Spleen (tissue), 13 donors: ENCODE results near the gene PTPRM. TPM values are rescaled to one million over a fixed set of nuclear protein-coding genes. Genes with fewer than 3 reads are reported as not detected.

Experiments
- DNase-seq: peaks from one replicate; pipeline ENCODE4 v3.0.0-alpha.2; 2020
- H3K27ac ChIP-seq, 8 donors: fragments of 200-600 bp; sonication (generic) in 7 of 8; 1 replicate in 4 of 8; 2 replicates in 4 of 8; pipeline versions ENCODE4 v1.5.0 to v1.8.0; 2016 to 2021; ENCODE audit warnings: inconsistent platforms in 4 of 8, mild to moderate bottlenecking in 4 of 8, moderate library complexity in 1 of 8
- H3K27me3 ChIP-seq, 7 donors: fragments of 200-600 bp; sonication (generic) in 6 of 7; replicated peaks in 1 of 7; 1 replicate in 4 of 7; 2 replicates in 3 of 7; pipeline versions ENCODE4 v1.5.0 to v1.8.0; 2016 to 2021; ENCODE audit warnings: inconsistent platforms in 3 of 7, mild to moderate bottlenecking in 1 of 7
- H3K36me3 ChIP-seq, 6 donors: fragments of 200-600 bp; sonication (generic) in 5 of 6; 1 replicate in 4 of 6; 2 replicates in 2 of 6; pipeline versions ENCODE4 v1.5.0 to v1.8.0; 2016 to 2021; ENCODE audit warnings: inconsistent platforms in 2 of 6
- H3K4me1 ChIP-seq, 6 donors: fragments of 200-600 bp; sonication (generic) in 5 of 6; 1 replicate in 3 of 6; 2 replicates in 3 of 6; pipeline versions ENCODE4 v1.5.0 to v1.8.0; 2016 to 2021; ENCODE audit warnings: inconsistent platforms in 3 of 6
- H3K4me3 ChIP-seq, 8 donors: fragments of 200-600 bp; sonication (generic) in 7 of 8; 1 replicate in 4 of 8; 2 replicates in 4 of 8; pipeline versions ENCODE4 v1.5.0 to v1.8.0; 2016 to 2021; ENCODE audit warnings: inconsistent platforms in 4 of 8, mild to moderate bottlenecking in 4 of 8, moderate library complexity in 2 of 8
- H3K9me3 ChIP-seq, 8 donors: fragments of 200-600 bp; sonication (generic) in 7 of 8; 1 replicate in 4 of 8; 2 replicates in 4 of 8; pipeline versions ENCODE4 v1.5.0 to v1.8.0; 2016 to 2021; ENCODE audit warnings: inconsistent platforms in 4 of 8
- CTCF ChIP-seq, 11 experiments: fragments of 200-600 bp in 7 of 11; fragments of 450-650 bp in 4 of 11; sonication (generic) in 4 of 11; IDR thresholded peaks in 8 of 11; conservative IDR thresholded peaks in 3 of 11; 1 replicate in 7 of 11; 2 replicates in 4 of 11; pipeline versions ENCODE4 v1.4.0 to v1.8.0; 2016 to 2021; ENCODE audit warnings: antibody characterized with exemption in 11 of 11, inconsistent platforms in 4 of 11, mild to moderate bottlenecking in 1 of 11
- POLR2A ChIP-seq, 3 donors: fragments of 450-650 bp; IDR thresholded peaks; one replicate each; pipeline ENCODE4 v1.5.1; 2017; ENCODE audit warnings: antibody characterized with exemption in 3 of 3, mild to moderate bottlenecking in 1 of 3
- POLR2AphosphoS5 ChIP-seq, 3 donors: sonication (generic); formaldehyde crosslinking; IDR thresholded peaks; one replicate each; pipeline ENCODE4 v1.5.1; 2017; ENCODE audit warnings: antibody characterized with exemption in 3 of 3
- WGBS, 5 donors: extraction: QIAGEN DNeasy Blood & Tissue Kit in 3 of 5; methylation state at CpG; one replicate each; pipeline versions ENCODE4 v1.1.5 to v1.1.7; 2013 to 2018; 5-methylcytosine and 5-hydroxymethylcytosine counted together
- intact Hi-C: fragments of 100-400 bp; cut with DNase I; formaldehyde crosslinking; loops from one replicate; pipeline ENCODE4 v1.15.0; 2023; ENCODE audit warnings: low total_unique reads
- long read RNA-seq, 2 donors: transcript quantifications; one replicate each; lab custom pipeline, GENCODE V29; 2026
- polyA plus RNA-seq, 3 donors: library from polyadenylated mRNA; stranded (reverse); fragments of 200-250 nt; gene quantifications; one replicate each; pipeline ENCODE4 v1.2.1, GENCODE V29; 2013
- total RNA-seq, 7 donors: library from RNA; depleted of rRNA in 3 of 7; stranded (reverse); fragments of >200 nt in 3 of 7; fragmentation: NEBNext Ultra II Directional in 4 of 7; extraction: Animal tissue kit (Norgen Biotek cat#: 25700) in 4 of 7; gene quantifications; one replicate each; pipeline versions ENCODE4 v1.1.0 to v1.2.1, GENCODE V29; 2016 to 2021
- donor health status: healthy with polysubstance abuse.
- donor health status: DM: no; HTN: no; CAD: no; lungs with moderate emphysema.
- donor health status: DM: no; HTN: no; CAD: no.
- donor health status: Bipolar disorder and iron deficiency.
- donor health status: healthy.
- donor health status: DM: no; HTN: no; CAD: no.
- donor health status: DM: yes; HTN: yes; CAD: no.

Gene PTPRM
- 10 to 100 TPM; 44.2 to 97.8 (median 69.9) TPM for total RNA-seq
- 10 to 100 TPM; 23.5 to 28.3 (median 24.1) TPM for polyA plus RNA-seq
- long read RNA-seq, donor 1, partial matches to known transcripts, result 11 of 11 reads
- long read RNA-seq, donor 1, other reads (novel, unspliced or antisense), result 0 of 11 reads
- long read RNA-seq, donor 2, partial matches to known transcripts, result 6 of 6 reads
- long read RNA-seq, donor 2, other reads (novel, unspliced or antisense), result 0 of 6 reads

DNA sequence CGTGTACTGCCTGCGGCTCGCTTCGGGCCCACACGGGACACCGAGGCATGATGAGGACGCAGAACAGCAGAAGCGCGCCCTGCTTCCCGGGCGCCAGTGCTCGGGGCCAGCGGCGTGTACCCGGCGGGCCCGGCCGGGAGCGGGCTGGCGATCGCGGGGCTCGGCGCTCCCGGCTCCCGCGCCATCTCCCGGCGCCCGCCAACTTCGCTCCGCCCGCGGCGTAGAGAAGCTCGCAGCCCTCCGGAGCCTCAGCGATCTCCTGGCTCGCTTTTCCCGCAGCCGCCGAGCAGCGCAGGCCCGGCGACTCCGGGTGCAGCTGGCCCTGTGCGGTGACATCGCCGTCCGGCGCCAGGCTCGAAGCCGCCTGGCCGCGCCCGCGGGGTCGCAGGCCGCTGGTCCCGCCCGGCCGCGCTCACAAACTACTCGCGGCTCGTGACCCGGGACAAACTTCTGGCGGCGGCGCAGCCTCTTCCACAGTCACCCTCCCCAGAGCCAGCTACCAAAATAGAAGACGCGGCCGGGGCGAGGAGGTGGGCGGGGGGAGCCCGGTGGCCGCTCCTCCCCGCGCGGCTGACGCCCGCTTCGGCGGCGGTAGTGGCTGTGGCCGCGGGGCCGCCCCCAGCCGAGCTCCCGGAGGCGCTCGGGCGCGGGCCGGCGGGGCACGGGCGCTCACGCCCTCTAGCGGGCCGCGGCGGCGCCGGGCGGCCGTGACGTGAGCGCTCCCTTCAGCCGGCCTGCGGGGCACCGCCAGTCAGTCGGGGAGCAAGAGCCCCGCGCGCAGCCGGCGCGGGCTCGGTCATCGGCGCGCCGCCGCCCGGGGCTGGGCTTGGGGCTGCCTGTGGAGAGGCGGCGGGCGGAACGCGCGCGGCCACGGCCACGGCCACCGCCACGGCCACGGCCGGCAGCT, at the start of gene PTPRM:
Gene PTPRM (plus strand): TSS at position 750 of the 907 bp plus-strand sequence. CDS start 503 bp downstream, outside the sequence.
- intact Hi-C loops, result loop anchor here (5.0 kb wide), 1 partner anchor 295 kb away; no protein-coding TSS in a partner anchor
- peak within 1 kb of the TSS; percentile 85 to 97 (median 90) for H3K27ac ChIP-seq
- TF ChIP-seq POLR2A (IDR thresholded peaks at IDR 0.05), result peak in 1 of 3 donors; percentile 57
- TF ChIP-seq CTCF (IDR thresholded peaks at IDR 0.05 in 8 of 11, conservative IDR thresholded peaks at IDR 0.05 in 3 of 11), result peak in 4 of 11 experiments; percentile 22 to 49 (median 41)
- peak; percentile 52 to 79 (median 67) for TF ChIP-seq POLR2AphosphoS5 (IDR thresholded peaks at IDR 0.05)
- 0 to 3% (median 0%) methylated on average over 33 to 139 of the region's 139 CpGs for WGBS, 5 donors
- peaks cover 0 to 69% (median 24%) of the 10 kb centered on the region in 7 donors for H3K27me3 ChIP-seq
- H3K4me3 ChIP-seq, result peak within 1 kb of the TSS; percentile 53 to 83 (median 60)
- H3K9me3 ChIP-seq, result no peaks in the 10 kb centered on the region
- peak; percentile 90 for DNase-seq
- H3K4me1 ChIP-seq, result peaks cover 7 to 45% (median 31%) of the 10 kb centered on the region in 6 donors
- no peaks in the 10 kb centered on the region for H3K36me3 ChIP-seq

GRCh38 chr18:7517852-7518251, 49.3 kb upstream of the PTPRM start:
- 81 to 86% (median 84%) methylated on average over 4 of the region's 4 CpGs for WGBS, 5 donors
- Histone ChIP-seq H3K27me3 (no peaks in the 10 kb centered on the region), H3K4me3 (no peak overlapping the region), H3K4me1 (no peaks in the 10 kb centered on the region), H3K36me3 (no peaks in the 10 kb centered on the region), H3K9me3 (no peaks in the 10 kb centered on the region), H3K27ac (no peak overlapping the region)
- TF ChIP-seq POLR2AphosphoS5 (IDR thresholded peaks at IDR 0.05) (no peak), POLR2A (IDR thresholded peaks at IDR 0.05) (no peak), CTCF (IDR thresholded peaks at IDR 0.05 in 8 of 11, conservative IDR thresholded peaks at IDR 0.05 in 3 of 11) (no peak)
- intact Hi-C loops, result no loop called here
- DNase-seq, result no peak

DNA sequence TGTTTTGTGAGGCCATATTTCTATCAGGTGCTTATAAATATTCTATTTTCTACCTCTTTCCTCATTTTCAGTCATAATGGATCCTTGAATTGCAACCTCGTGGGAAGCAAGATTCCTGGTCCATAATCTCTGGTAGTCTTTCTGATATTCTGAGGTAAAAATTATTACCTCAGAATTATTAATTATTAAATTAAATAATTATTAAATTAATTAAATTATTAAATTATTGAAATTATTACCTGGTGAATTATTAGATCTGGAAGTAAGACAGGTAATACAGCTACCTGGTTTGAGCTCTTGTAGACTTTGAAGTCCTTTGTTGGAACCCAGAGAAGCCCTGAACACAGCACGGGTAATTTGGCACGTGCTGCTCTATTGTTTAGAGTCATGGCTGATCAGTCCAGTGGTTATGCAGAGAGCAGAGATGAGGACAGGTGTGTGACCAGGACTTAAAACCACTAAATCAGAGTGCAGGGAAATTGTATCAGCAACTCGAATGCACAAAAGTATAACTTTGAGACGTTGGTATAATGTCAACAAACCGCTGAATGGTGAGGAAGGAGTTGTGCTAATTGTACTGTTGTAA, 46.8 kb upstream of the PTPRM start:
- H3K4me1 ChIP-seq, result peaks cover 0 to 9% (median 5%) of the 10 kb centered on the region in 6 donors
- no peaks in the 10 kb centered on the region for H3K27me3 ChIP-seq
- H3K27ac ChIP-seq, result no peak overlapping the region
- no peaks in the 10 kb centered on the region for H3K9me3 ChIP-seq
- H3K4me3 ChIP-seq, result no peak overlapping the region
- intact Hi-C loops, result no loop called here
- H3K36me3 ChIP-seq, result no peaks in the 10 kb centered on the region
- no peak for DNase-seq
- WGBS, 5 donors, result 78 to 93% (median 83%) methylated on average over 6 of the region's 6 CpGs
- TF ChIP-seq POLR2AphosphoS5 (IDR thresholded peaks at IDR 0.05) (no peak), CTCF (IDR thresholded peaks at IDR 0.05 in 8 of 11, conservative IDR thresholded peaks at IDR 0.05 in 3 of 11) (no peak), POLR2A (IDR thresholded peaks at IDR 0.05) (no peak)
